Measurements from ENCODE around the gene PGAP3.
A peak's percentile ranks its signal among the peaks of the same experiment; 100 is the strongest.

GRCh38 chr17:39671651-39672521, 16.0 kb downstream of the PGAP3 start:
- TF ChIP-seq POLR2A (IDR thresholded peaks at IDR 0.05): peak; percentile 15
- TF ChIP-seq, protein P1, sequence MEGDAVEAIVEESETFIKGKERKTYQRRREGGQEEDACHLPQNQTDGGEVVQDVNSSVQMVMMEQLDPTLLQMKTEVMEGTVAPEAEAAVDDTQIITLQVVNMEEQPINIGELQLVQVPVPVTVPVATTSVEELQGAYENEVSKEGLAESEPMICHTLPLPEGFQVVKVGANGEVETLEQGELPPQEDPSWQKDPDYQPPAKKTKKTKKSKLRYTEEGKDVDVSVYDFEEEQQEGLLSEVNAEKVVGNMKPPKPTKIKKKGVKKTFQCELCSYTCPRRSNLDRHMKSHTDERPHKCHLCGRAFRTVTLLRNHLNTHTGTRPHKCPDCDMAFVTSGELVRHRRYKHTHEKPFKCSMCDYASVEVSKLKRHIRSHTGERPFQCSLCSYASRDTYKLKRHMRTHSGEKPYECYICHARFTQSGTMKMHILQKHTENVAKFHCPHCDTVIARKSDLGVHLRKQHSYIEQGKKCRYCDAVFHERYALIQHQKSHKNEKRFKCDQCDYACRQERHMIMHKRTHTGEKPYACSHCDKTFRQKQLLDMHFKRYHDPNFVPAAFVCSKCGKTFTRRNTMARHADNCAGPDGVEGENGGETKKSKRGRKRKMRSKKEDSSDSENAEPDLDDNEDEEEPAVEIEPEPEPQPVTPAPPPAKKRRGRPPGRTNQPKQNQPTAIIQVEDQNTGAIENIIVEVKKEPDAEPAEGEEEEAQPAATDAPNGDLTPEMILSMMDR (IDR thresholded peaks at IDR 0.05): peak in 3 of 4 experiments; percentile 41 to 71 (median 69)
